GM12878 (cell line): ENCODE data around the gene ENTPD6. TPM values are rescaled to one million over a fixed set of nuclear protein-coding genes. Genes with fewer than 3 reads are reported as not detected.

ENCODE experiments used
- ATAC-seq: fragments of 200-7000 bp; cut with Tn5 transposase; 3 replicates; pipeline ENCODE4 v1.9.1; 2020; ENCODE audit warnings: mild to moderate bottlenecking, moderate library complexity
- BruUV-seq: library from RNA; stranded (reverse); fragments of 400-500 nt; replicated peaks from 2 replicates; lab custom pipeline; 2021; lab: Mats Ljungman, UMichigan
- CTCF ChIA-PET: fragments of 300-600 bp; sonication (Branson Sonifier 250); formaldehyde crosslinking; extraction: SDS; loops from one replicate; lab custom pipeline; 2021; ENCODE audit warnings: inconsistent platforms; lab: Yijun Ruan, JAX
- POLR2A ChIA-PET: fragments of 350-600 bp; formaldehyde crosslinking; extraction: SDS; loops from one replicate; lab custom pipeline; 2021; ENCODE audit warnings: inconsistent platforms; lab: Charles Lee
- RAD21 ChIA-PET: fragments of 300-600 bp; sonication (Branson Sonifier 250); formaldehyde crosslinking; loops from one replicate; lab custom pipeline; 2023; ENCODE audit warnings: antibody characterized with exemption; ENCODE audit not compliant: unreplicated experiment; lab: Charles Lee
- SMC1A ChIA-PET: fragments of 300-600 bp; sonication (Branson Sonifier 250); formaldehyde crosslinking; loops from one replicate; lab custom pipeline; 2023; ENCODE audit not compliant: unreplicated experiment, uncharacterized antibody; lab: Charles Lee
- DNase-seq: peaks from one replicate; pipeline ENCODE4 v3.0.0-alpha.2; 2011; ENCODE audit warnings: low read depth, low spot score
- FAIRE-seq: peaks from 3 replicates; lab custom pipeline; 2011; peaks lifted over from hg19 to GRCh38; lab: Jason Lieb, UNC
- H2AFZ ChIP-seq: 2 replicates; pipeline ENCODE4 v1.6.0; 2011; ENCODE audit warnings: low read depth, low read length, control low read depth; ENCODE audit not compliant: control insufficient read depth
- H3K27ac ChIP-seq: 2 replicates; pipeline ENCODE4 v1.5.1; 2011; ENCODE audit warnings: control low read depth; ENCODE audit not compliant: control insufficient read depth, insufficient read depth
- H3K27me3 ChIP-seq, 2 experiments: replicated peaks in 1 of 2; 2 replicates each; pipeline versions ENCODE4 v1.6.0 to v1.6.1; 2011; ENCODE audit warnings: low read length in 1 of 2; ENCODE audit not compliant: control insufficient read depth in 2 of 2, insufficient read depth in 2 of 2
- H3K36me3 ChIP-seq, 2 experiments: 2 replicates each; pipeline ENCODE4 v1.5.1; 2011; ENCODE audit warnings: low read length in 1 of 2; ENCODE audit not compliant: control insufficient read depth in 2 of 2, insufficient read depth in 2 of 2
- H3K4me1 ChIP-seq: 2 replicates; pipeline ENCODE4 v1.6.1; 2011; ENCODE audit warnings: mild to moderate bottlenecking, low read length, moderate library complexity, mixed read lengths; ENCODE audit not compliant: control insufficient read depth, insufficient read depth
- H3K4me2 ChIP-seq: 2 replicates; pipeline ENCODE4 v1.6.0; 2011; ENCODE audit warnings: control low read depth; ENCODE audit not compliant: control insufficient read depth, insufficient read depth
- H3K4me3 ChIP-seq: fragments of 200-600 bp; sonication (generic); 2 replicates; pipeline ENCODE4 v1.5.1; 2016
- H3K79me2 ChIP-seq: 2 replicates; pipeline ENCODE4 v1.6.0; 2011; ENCODE audit warnings: low read length; ENCODE audit not compliant: control insufficient read depth, insufficient read depth
- H3K9ac ChIP-seq: 2 replicates; pipeline ENCODE4 v1.8.0; 2011; ENCODE audit warnings: low read length, control low read depth, mixed read lengths; ENCODE audit not compliant: control insufficient read depth, insufficient read depth
- H3K9me3 ChIP-seq: replicated peaks from 3 replicates; pipeline ENCODE4 v1.5.1; 2011; ENCODE audit warnings: mild to moderate bottlenecking, low read length; ENCODE audit not compliant: control insufficient read depth, insufficient read depth
- H4K20me1 ChIP-seq: 2 replicates; pipeline ENCODE4 v1.6.0; 2011; ENCODE audit not compliant: control insufficient read depth, insufficient read depth
- ASH2L ChIP-seq: fragments of 300-600, 200-600 bp; sonication (generic); IDR thresholded peaks from 2 replicates; pipeline ENCODE4 v1.6.1; 2017; ENCODE audit warnings: low read depth, mild to moderate bottlenecking, borderline replicate concordance
- EP300 ChIP-seq, 2 experiments: fragments of 150-350 bp in 1 of 2; IDR thresholded peaks; 2 replicates each; pipeline ENCODE4 v1.6.1; 2011 to 2012; ENCODE audit warnings: low read depth in 2 of 2, low read length in 2 of 2, borderline replicate concordance in 1 of 2, improper control_type of control experiment in 1 of 2, inconsistent platforms in 1 of 2; ENCODE audit not compliant: control insufficient read depth in 1 of 2
- ESRRA ChIP-seq: IDR thresholded peaks from 2 replicates; pipeline ENCODE4 v1.6.1; 2012; ENCODE audit warnings: mild to moderate bottlenecking, low read length, improper control_type of control experiment
- FOXM1 ChIP-seq: IDR thresholded peaks from 2 replicates; pipeline ENCODE4 v1.6.1; 2012; ENCODE audit warnings: low read depth, mild to moderate bottlenecking, inconsistent platforms, low read length, moderate library complexity
- JUNB ChIP-seq: IDR thresholded peaks from 2 replicates; pipeline ENCODE4 v1.6.1; 2016; ENCODE audit warnings: antibody characterized with exemption, mild to moderate bottlenecking
- KAT2A ChIP-seq: conservative IDR thresholded peaks from 2 replicates; pipeline ENCODE4 v1.6.1; 2011; ENCODE audit warnings: low read depth, low read length; ENCODE audit not compliant: control insufficient read depth
- MLLT1 ChIP-seq: fragments of 450-650 bp; IDR thresholded peaks from 2 replicates; pipeline ENCODE4 v1.6.1; 2016; ENCODE audit warnings: mild to moderate bottlenecking
- MYB ChIP-seq: fragments of 150-350 bp; IDR thresholded peaks from 2 replicates; pipeline ENCODE4 v1.6.1; 2014; ENCODE audit warnings: mild to moderate bottlenecking, low read depth, low read length, borderline replicate concordance
- NR2C1 ChIP-seq: fragments of 450-650 bp; IDR thresholded peaks from 2 replicates; pipeline ENCODE4 v1.6.1; 2017; ENCODE audit warnings: antibody characterized with exemption, mild to moderate bottlenecking, moderate library complexity
- PAX8 ChIP-seq: fragments of 450-650 bp; IDR thresholded peaks from 2 replicates; pipeline ENCODE4 v1.6.1; 2017; ENCODE audit warnings: mild to moderate bottlenecking, moderate library complexity
- RB1 ChIP-seq: fragments of 450-650 bp; formaldehyde crosslinking; IDR thresholded peaks from 2 replicates; pipeline ENCODE4 v1.6.1; 2017; ENCODE audit warnings: mild to moderate bottlenecking, borderline replicate concordance
- RELA ChIP-seq: fragments of 450-650 bp; IDR thresholded peaks from 2 replicates; pipeline ENCODE4 v1.8.0; 2014; ENCODE audit warnings: borderline replicate concordance; ENCODE audit not compliant: partially characterized antibody
- RELB ChIP-seq: fragments of 450-650 bp; IDR thresholded peaks from 2 replicates; pipeline ENCODE4 v1.6.1; 2017; ENCODE audit warnings: low read depth, mild to moderate bottlenecking, moderate library complexity
- SP1 ChIP-seq: IDR thresholded peaks from one replicate; pipeline ENCODE4 v1.6.1; 2011; ENCODE audit warnings: low read depth, low read length
- SREBF2 ChIP-seq: IDR thresholded peaks from 2 replicates; pipeline ENCODE4 v1.6.1; 2012; ENCODE audit warnings: mild to moderate bottlenecking, low read length
- SRF ChIP-seq, 2 experiments: IDR thresholded peaks; 2 replicates each; pipeline ENCODE4 v1.6.1; 2011; ENCODE audit warnings: low read depth in 2 of 2, low read length in 2 of 2, mild to moderate bottlenecking in 1 of 2, moderate library complexity in 1 of 2
- TCF3 ChIP-seq: IDR thresholded peaks from 2 replicates; pipeline ENCODE4 v1.6.1; 2012; ENCODE audit warnings: low read depth, mild to moderate bottlenecking, low read length, borderline replicate concordance; ENCODE audit not compliant: insufficient read depth
- ZNF24 ChIP-seq: fragments of 450-650 bp; IDR thresholded peaks from 2 replicates; pipeline ENCODE4 v1.6.1; 2017; ENCODE audit warnings: antibody characterized with exemption, mild to moderate bottlenecking
- ZSCAN29 ChIP-seq: fragments of 450-650 bp; IDR thresholded peaks from 2 replicates; pipeline ENCODE4 v1.6.1; 2017; ENCODE audit warnings: mild to moderate bottlenecking, moderate library complexity
- ZZZ3 ChIP-seq: IDR thresholded peaks from 2 replicates; pipeline ENCODE4 v1.6.1; 2011; ENCODE audit warnings: low read depth; ENCODE audit not compliant: control insufficient read depth, insufficient read length
- WGBS: methylation state at CpG from one replicate; pipeline ENCODE4 v1.1.6; 2016; ENCODE audit warnings: low lambda C conversion rate; ENCODE audit not compliant: insufficient replicate concordance, insufficient coverage; ENCODE audit errors: missing lambda C conversion rate; 5-methylcytosine and 5-hydroxymethylcytosine counted together
- in situ Hi-C: fragments of 300-500 bp; cut with MboI; formaldehyde crosslinking; loops from 9 replicates; pipeline ENCODE4 v1.14.3; 2018; ENCODE audit warnings: mixed read lengths
- intact Hi-C: fragments of 100-400 bp; cut with micrococcal nuclease; formaldehyde crosslinking; loops from one replicate; pipeline ENCODE4 v1.14.2; 2022; ENCODE audit not compliant: unreplicated experiment
- polyA plus RNA-seq, 11 experiments: library from polyadenylated mRNA; depleted of rRNA in 4 of 11; unstranded in 6 of 11; stranded (reverse) in 5 of 11; fragments of >200 nt; fragmentation: Nextera tagmentation in 4 of 11; fragmentation: Illumina TruSeq in 1 of 11; extraction: Ambion mirVana in 4 of 11; extraction: Trizol in 1 of 11; gene quantifications; 1 replicate in 1 of 11; 2 replicates in 10 of 11; pipeline versions ENCODE4 v1.2.1 to v1.2.3, GENCODE V29; 2011 to 2016; ENCODE audit warnings: inconsistent platforms in 2 of 11, missing spikeins in 2 of 11, low read depth in 1 of 11
- total RNA-seq, 4 experiments: library from RNA; depleted of rRNA in 3 of 4; stranded (reverse); fragments of >200 nt in 3 of 4; fragmentation: Illumina TruSeq in 1 of 4; extraction: Trizol in 1 of 4; gene quantifications; 2 replicates each; pipeline versions ENCODE4 v1.2.1 to v1.2.3, GENCODE V29; 2013 to 2021

Gene ENTPD6
- total and polyA plus RNA-seq, 10 of the 15 experiments (the other 5 are each of a cell fraction or from before 2014, with no cell fraction given), result 0.53 to 45.4 (median 31.1) TPM

GRCh38 chr20:25251019-25251418 lies 55.5 kb downstream of the ENTPD6 start:
- WGBS, result 97% methylated on average over 9 of the region's 9 CpGs
- H3K4me1 ChIP-seq, result peaks cover 27% of the 10 kb centered on the region
- no peak overlapping the region for H3K9ac ChIP-seq
- RAD21 ChIA-PET, result interaction anchor here (0.8 to 1.3 kb wide), 2 partner anchors 146 to 148 kb away, joined by 3 read pairs; no protein-coding TSS in a partner anchor
- no peaks in the 10 kb centered on the region; a peak in 2 of 4 replicates for H3K36me3 ChIP-seq
- POLR2A ChIA-PET, result no interaction called here
- BruUV-seq, result no TSS peak
- H3K4me3 ChIP-seq, result no peak overlapping the region
- 0 out of 2 replicates have a peak overlapping the region, but pooled peaks have one; percentile 26 for H3K4me2 ChIP-seq
- no peaks in the 10 kb centered on the region for H3K27me3 ChIP-seq
- intact Hi-C loops, result no loop called here
- DNase-seq, result no peak
- SMC1A ChIA-PET, result interaction anchor here (1.0 to 1.5 kb wide), 3 partner anchors 10 to 49 kb away, joined by 3 to 4 read pairs (median 3); no protein-coding TSS in a partner anchor
- in situ Hi-C loops, result loop anchor here (25.0 kb wide), 1 partner anchor 1889 kb away; the partner anchor contains the start of genes GZF1 and NXT1
- no peak for ATAC-seq
- peaks cover 29% of the 10 kb centered on the region for H3K79me2 ChIP-seq
- TF ChIP-seq ZNF24 (no peak), ASH2L (no peak), NR2C1 (no peak), FOXM1 (no peak), SREBF2 (no peak), MYB (no peak), ZSCAN29 (no peak), JUNB (no peak), SP1 (no peak), RELA (no peak), SRF (IDR thresholded peaks at IDR 0.05; ENCODE audit: low read depth in 2 of 2, low read length in 2 of 2) (no peak), KAT2A (no peak), ESRRA (no peak), MLLT1 (no peak), EP300 (IDR thresholded peaks at IDR 0.05; ENCODE audit: borderline replicate concordance in 1 of 2, control insufficient read depth in 1 of 2, low read depth in 2 of 2, low read length in 2 of 2) (no peak), RELB (no peak), PAX8 (no peak), TCF3 (no peak), RB1 (no peak), ZZZ3 (no peak)
- FAIRE-seq, result no peak
- H2AFZ ChIP-seq, result no peak overlapping the region
- no peak overlapping the region for H3K27ac ChIP-seq
- H3K9me3 ChIP-seq, result no peaks in the 10 kb centered on the region
- H4K20me1 ChIP-seq, result 0 out of 2 replicates have a peak, but pooled peaks cover 3% of the 10 kb centered on the region
- CTCF ChIA-PET, result interaction anchor here (0.9 to 3.3 kb wide), 3 partner anchors 16 to 176 kb away, joined by 3 to 18 read pairs (median 3); no protein-coding TSS in a partner anchor
